HG02884 (cell line): ENCODE results near the gene CALY.
"Not testable (repeated sequence)": the region's sequence is repeated elsewhere in the genome, so short reads cannot be mapped to it uniquely, and the experiment has no call there.

Experiments used
- ATAC-seq: cut with Tn5 transposase; IDR thresholded peaks from one replicate; pipeline ENCODE4 v1.9.1; 2021; ENCODE audit warnings: mild to moderate bottlenecking, moderate library complexity; ENCODE audit not compliant: unreplicated experiment

The CALY gene

GRCh38 chr10:133332936-133333699 lies 3.6 kb downstream of the CALY start:
- no peak for ATAC-seq

GRCh38 chr10:133329491-133330202 lies 7.0 kb downstream of the CALY start:
- peak; percentile 90 for ATAC-seq

- ATAC-seq: no peak
These were observed 8.0 kb downstream of the CALY start for GRCh38 chr10:133328358-133329343.

DNA sequence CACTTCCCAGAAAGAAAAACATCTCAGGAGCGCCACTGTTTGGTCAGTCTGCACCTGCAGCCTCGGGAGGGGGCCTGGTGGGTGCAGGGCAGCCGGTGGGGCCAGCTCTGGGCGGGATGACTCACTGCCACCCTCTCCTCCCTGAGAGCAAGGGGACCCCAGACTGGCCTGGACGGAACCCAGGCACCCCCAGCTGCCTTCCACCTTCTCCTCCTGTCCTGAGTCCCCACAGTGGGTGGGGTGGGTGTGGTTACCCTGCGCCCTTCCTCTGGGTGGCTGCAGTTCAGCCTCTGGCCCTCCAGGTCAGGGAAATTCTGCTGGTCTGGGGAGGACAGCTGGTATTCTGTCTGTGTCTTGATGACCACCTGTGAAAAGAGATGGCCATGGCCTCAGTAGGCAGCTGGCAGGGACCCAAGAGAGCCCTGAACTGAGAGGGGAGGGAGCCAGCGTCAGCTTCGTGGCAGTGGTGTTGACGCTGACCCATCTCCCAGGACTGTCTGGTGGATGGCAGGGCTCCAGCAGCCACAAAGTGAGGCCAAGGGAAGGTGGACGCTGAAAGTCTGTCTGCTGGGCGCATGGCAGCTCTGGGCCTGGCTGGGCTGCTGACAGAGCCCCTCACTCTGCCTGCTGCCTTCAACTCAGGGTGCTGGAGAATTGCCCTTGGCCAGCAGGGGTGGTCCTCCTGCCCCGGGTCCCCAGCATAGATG lies 8.9 kb downstream of the CALY start:
- no peak for ATAC-seq

DNA sequence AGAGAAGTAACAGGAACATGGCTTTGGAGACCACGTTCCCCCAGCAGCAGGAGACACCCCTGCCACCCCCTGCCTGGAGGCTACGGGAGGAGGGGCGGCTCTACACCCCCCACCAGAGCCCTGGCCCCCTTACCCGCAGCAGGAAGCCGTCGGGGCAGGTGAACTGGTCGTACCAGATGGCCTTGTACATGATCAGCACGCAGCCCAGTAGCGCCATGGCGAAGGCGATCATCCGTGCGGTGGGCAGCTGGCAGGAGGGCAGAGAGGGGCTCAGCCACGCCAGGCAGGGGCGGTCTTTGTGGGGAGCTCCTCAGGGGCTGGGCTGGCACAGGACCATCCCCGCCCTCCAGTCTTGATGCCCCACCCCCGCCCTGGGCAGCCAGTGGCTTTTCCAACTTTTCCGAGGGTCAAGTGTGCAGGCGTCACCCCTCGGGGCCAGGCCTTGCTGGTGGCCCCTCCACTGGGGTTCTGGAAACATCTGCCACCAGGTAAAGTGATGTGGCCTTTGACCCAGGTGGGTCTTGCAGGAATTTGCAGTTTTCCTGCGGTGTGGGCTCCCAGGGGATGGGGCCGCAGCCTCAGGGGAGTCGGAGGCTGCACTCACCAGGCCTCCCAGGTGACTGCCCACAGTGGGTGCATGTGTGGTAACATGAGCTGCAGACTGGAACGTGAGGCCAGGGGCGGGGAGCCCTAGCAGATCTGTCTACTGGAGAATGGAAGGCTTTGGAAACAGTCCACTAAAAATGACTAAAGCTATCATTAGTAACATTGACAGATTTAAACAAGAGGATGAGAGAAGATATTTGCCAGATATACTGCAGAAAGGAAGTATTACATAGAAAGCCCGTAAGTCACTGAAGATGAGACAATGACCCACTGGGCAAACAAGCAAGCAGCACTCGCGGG lies 9.7 kb downstream of the CALY start:
- no peak for ATAC-seq

DNA sequence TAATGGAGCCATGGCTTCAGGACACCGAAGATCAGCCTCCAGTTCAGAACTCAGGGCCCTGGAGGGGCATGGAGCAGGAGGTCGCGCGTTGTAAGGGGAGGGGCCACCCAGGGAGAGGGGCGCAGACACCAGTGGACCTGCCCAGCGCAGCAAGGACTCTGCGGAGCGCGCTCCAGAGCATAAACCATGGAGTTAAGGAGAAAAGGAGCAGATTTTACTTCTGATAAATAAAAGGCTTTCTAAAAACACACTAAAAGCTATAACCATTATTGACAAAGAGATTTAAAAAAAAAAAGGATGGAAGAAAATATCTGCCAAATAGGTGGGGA lies 10.5 kb downstream of the CALY start:
- ATAC-seq: no peak

GRCh38 chr10:133325440-133326222 lies 11.1 kb downstream of the CALY start:
- ATAC-seq: no peak

DNA sequence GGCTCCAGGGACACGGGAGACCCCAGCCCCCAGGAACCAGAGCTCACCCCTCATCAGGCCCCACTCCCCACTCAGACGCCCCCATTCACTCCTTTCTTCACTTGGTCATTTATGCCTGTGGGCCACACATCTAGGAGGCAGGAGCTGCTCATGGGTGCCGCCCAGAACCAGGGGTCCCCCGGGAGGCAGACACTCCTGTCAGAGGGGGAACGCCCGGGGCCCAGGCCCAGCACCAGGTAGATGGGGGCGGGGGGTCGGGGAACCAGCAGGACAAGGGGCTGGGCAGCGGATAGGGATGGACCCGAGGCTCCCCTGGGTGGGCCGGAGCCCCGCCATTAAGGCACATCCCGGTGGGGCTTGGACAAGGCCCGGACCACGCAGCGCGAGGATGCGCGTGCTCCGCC lies 11.8 kb downstream of the CALY start:
- no peak for ATAC-seq

- ATAC-seq: no peak
These were observed 12.4 kb downstream of the CALY start for GRCh38 chr10:133324198-133324792.

DNA sequence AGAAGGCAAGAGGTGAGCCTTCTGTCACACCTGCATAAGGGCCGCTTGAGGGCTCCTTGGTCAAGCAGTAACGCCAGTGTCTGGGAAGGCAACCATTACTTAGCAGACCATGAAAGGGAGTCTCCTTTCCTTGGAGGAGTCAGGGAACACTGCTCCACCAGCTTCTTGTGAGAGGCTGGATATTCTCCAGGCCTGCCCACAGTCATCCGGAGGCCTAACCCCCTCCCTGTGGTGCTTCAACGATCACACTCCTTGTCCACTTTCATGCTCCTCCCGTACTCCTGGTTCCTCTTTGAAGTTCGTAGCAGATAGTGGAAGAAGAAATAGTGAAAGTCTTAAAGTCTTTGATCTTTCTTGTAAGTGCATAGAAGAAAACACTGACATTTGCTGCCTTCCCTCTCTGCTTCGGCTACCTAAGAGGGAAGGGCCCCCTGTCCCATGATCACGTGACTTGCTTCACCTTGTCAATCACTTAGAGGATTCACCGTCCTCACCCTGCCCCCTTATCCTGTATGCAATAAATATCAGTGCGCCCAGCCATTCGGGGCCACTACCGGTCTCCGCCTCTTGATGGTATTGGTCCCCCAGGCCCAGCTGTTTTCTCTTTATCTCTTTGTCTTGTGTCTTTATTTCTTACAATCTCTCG lies 14.5 kb downstream of the CALY start:
- ATAC-seq: not testable (repeated sequence)

DNA sequence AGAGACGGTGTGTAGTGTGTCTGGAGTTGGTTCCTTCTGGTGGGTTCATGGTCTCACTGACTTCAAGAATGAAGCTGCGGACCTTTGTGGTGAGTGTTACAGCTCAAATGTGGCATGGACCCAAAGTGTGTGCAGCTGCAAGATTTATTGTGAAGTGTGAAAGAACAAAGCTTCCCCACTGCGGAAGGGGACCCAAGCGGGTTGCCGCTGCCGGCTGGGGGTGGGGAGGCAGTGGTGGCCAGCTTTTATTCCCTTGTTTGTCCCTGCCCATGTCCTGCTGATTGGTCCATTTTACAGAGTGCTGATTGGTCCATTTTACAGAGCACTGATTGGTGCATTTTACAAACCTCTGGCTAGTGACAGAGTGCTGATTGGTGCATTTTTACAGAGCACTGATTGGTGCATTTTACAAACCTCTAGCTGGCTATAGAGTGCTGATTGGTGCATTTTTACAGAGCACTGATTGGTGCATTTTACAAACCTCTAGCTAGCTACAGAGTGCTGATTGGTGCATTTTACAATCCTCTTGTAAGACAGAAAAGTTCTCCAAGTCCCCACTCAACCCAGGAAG lies 15.8 kb downstream of the CALY start:
- ATAC-seq: not testable (repeated sequence)

GRCh38 chr10:133318494-133319127 lies 18.1 kb downstream of the CALY start:
- peak; percentile 73 for ATAC-seq

DNA sequence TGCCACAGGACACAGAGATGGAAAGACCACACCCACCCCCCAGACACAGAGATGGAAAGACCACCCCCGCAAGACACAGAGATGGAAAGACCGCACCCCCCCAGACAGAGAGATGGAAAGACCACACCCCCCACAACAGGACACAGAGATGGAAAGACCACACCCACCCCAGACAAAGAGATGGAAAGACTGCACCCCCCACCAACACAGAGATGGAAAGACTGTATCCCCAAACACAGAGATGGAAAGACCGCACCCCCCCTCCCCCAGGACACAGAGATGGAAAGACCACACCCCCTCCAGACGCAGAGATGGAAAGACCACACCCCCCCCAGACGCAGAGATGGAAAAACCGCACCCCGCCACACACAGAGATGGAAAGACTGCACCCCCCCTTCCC lies 20.0 kb downstream of the CALY start:
- ATAC-seq: no peak

GRCh38 chr10:133316266-133316665 lies 20.4 kb downstream of the CALY start:
- ATAC-seq: no peak

DNA sequence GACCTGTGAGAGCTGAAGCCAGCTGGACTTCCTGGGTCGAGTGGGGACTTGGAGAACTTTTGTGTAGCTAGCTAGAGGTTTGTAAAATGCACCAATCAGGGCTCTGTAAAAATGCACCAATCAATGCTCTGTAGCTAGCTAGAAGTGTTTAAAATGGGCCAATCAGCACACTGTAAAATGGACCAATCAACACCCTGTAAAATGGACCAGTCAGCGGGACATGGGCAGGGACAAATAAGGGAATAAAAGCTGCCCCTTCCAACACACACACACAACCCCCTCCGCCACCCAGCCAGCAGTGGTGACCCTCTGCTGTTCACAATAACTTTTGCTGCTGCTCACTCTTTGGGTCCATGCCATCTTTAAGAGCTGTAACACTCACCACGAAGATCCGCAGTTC lies 20.8 kb downstream of the CALY start:
- ATAC-seq: no peak

DNA sequence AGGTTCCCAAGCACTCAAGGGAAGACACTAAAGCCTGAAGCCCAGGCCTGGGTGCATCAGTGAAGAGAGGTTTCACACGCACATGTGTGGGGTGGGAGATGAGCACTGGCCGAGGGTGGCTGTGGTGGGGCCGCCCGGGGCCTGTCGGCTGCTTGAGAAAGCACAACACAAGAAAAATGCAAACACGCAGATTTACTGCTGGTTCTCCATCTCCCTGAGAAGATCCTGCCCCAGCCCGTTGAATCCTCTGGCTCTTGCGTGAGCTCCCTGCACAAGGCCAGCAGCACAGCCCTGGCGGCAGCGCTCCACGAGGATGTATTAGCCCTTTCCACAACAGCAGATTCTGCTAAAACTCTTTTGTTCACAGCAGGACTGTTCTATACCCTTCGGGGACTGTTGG lies 21.8 kb downstream of the CALY start:
- no peak for ATAC-seq

DNA sequence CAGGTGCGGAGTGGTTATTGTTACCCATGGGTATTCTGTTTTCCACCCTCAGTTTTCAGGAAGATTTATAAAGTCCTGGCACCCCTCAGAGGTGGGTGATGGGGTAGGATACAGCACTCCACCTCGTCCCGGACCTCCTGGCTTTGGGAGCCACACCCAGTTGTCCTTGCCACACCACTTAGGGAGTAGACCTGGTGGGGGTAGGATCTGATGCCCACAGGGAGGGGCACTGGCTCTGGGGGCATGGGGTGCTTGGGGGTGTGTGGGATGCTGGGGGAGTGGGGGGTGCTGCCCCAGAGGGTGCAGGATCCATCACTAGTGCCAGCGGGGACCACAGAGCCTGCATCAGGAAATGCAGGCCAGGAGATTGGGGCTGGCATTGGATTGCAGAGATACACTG lies 23.5 kb downstream of the CALY start:
- ATAC-seq: no peak
